HG02798 (cell line): ENCODE data around the gene OR9A2.
"Not testable (repeated sequence)": the region's sequence is repeated elsewhere in the genome, so short reads cannot be mapped to it uniquely, and the experiment has no call there.

Experiments
- ATAC-seq: cut with Tn5 transposase; IDR thresholded peaks from one replicate; pipeline ENCODE4 v1.9.1; 2021; ENCODE audit warnings: mild to moderate bottlenecking; ENCODE audit not compliant: unreplicated experiment, poor library complexity

Gene OR9A2

GRCh38 chr7:142978402-142978801 lies 48.5 kb downstream of the OR9A2 start:
- not testable (repeated sequence) for ATAC-seq
